ENCODE results near the gene UBE2L3. TPM values are rescaled to one million over a fixed set of nuclear protein-coding genes. Genes with fewer than 3 reads are reported as not detected.

UBE2L3 gene
- total and polyA plus RNA-seq, 2 of the 13 experiments (the other 11 are each of a cell fraction or from before 2014, with no cell fraction given) = 30.2 to 58.1 TPM

DNA sequence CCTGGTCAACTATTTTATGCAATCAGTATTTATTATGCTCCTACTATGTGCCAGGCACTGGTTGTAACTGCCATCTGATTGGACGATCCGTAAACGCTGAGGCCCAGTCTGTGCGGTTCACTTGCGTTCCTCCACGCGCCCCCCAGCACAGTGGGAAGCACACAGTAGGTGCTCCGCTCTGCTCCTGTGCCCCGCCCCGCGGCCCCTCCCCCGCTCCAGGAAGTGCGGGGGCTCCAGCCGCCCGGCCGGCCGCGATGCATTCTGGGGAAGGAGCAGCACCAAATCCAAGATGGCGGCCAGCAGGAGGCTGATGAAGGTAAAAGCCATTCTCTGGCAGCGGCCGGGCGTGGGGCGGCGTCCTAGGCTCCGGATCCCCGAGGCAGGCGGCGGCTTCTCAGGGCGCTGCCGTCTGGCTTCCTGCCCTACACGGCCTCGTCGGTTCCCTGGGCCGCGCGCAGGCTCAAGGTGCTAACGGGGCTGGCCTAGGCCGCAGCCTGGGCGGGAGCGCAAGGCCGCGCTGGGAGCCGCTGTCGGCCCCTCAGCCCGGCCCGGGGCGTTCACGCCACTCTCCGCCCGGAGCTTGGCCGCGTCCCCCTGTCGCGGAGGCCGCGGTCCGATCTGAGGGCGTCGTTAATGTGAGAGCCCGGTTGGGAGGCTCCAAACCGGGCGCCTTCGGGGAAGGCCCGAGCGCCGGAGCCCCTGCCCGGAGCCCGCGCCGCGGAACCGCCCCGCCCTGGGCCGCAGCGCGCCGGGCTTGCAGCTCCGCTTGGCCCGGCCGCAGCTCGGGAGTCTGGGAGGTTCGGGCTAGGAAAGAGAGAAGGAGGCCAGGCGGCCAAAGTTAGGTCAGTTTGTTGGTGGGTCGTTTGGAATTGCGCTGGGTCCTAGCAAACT lies at the start of gene UBE2L3 (continued):
- TF ChIP-seq PHF20 (CRISPR knock-in tag; IDR thresholded peaks at IDR 0.05) (peak; percentile 51; the same call in 1 of the 2 replicates), PAX8 (CRISPR knock-in tag; IDR thresholded peaks at IDR 0.05; ENCODE audit: borderline replicate concordance) (0 out of 2 replicates have a peak, but pooled peaks have one; percentile 84), ZNF709 (CRISPR knock-in tag; IDR thresholded peaks at IDR 0.05) (peak; percentile 93), ZNF160 (CRISPR knock-in tag; IDR thresholded peaks at IDR 0.05) (0 out of 2 replicates have a peak, but pooled peaks have one; percentile 46), SRY (CRISPR knock-in tag; IDR thresholded peaks at IDR 0.05) (peak; percentile 97), MIXL1 (CRISPR knock-in tag; IDR thresholded peaks at IDR 0.05) (peak; percentile 53; the same call in 1 of the 2 replicates), ZNF7 (CRISPR knock-in tag; IDR thresholded peaks at IDR 0.05) (0 out of 2 replicates have a peak, but pooled peaks have one; percentile 15), MTA3 (CRISPR knock-in tag; IDR thresholded peaks at IDR 0.05) (no peak), MEIS1 (CRISPR knock-in tag; IDR thresholded peaks at IDR 0.05; ENCODE audit: borderline replicate concordance) (peak; percentile 73; the same call in 1 of the 2 replicates), ZFAT (CRISPR knock-in tag; conservative IDR thresholded peaks at IDR 0.05) (peak; percentile 85; the same call in 1 of the 2 replicates), MAZ (IDR thresholded peaks at IDR 0.05; ENCODE audit: borderline replicate concordance, low read depth, low read length) (peak; percentile 91), MAZ (CRISPR knock-in tag; IDR thresholded peaks at IDR 0.05; ENCODE audit: low read depth) (peak; percentile 72), SATB2 (CRISPR knock-in tag; IDR thresholded peaks at IDR 0.05) (peak; percentile 91), MZF1 (CRISPR knock-in tag; IDR thresholded peaks at IDR 0.05; ENCODE audit: borderline replicate concordance) (no peak), HNRNPLL (IDR thresholded peaks at IDR 0.05; ENCODE audit: low read depth, low read length, poor library complexity, severe bottlenecking) (peak; percentile 54), ZNF605 (CRISPR knock-in tag; IDR thresholded peaks at IDR 0.05) (peak; percentile 93), ZNF263 (CRISPR knock-in tag; IDR thresholded peaks at IDR 0.05) (peak; percentile 48; the same call in 1 of the 2 replicates), SMAD9 (CRISPR knock-in tag; IDR thresholded peaks at IDR 0.05) (no peak), ELF4 (CRISPR knock-in tag; IDR thresholded peaks at IDR 0.05; ENCODE audit: borderline replicate concordance) (0 out of 2 replicates have a peak, but pooled peaks have one; percentile 13)
- TF ChIP-seq, protein P1, sequence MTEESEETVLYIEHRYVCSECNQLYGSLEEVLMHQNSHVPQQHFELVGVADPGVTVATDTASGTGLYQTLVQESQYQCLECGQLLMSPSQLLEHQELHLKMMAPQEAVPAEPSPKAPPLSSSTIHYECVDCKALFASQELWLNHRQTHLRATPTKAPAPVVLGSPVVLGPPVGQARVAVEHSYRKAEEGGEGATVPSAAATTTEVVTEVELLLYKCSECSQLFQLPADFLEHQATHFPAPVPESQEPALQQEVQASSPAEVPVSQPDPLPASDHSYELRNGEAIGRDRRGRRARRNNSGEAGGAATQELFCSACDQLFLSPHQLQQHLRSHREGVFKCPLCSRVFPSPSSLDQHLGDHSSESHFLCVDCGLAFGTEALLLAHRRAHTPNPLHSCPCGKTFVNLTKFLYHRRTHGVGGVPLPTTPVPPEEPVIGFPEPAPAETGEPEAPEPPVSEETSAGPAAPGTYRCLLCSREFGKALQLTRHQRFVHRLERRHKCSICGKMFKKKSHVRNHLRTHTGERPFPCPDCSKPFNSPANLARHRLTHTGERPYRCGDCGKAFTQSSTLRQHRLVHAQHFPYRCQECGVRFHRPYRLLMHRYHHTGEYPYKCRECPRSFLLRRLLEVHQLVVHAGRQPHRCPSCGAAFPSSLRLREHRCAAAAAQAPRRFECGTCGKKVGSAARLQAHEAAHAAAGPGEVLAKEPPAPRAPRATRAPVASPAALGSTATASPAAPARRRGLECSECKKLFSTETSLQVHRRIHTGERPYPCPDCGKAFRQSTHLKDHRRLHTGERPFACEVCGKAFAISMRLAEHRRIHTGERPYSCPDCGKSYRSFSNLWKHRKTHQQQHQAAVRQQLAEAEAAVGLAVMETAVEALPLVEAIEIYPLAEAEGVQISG (CRISPR knock-in tag; IDR thresholded peaks at IDR 0.05) = peak; percentile 81
- TF ChIP-seq, protein P2, sequence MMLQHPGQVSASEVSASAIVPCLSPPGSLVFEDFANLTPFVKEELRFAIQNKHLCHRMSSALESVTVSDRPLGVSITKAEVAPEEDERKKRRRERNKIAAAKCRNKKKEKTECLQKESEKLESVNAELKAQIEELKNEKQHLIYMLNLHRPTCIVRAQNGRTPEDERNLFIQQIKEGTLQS (CRISPR knock-in tag; IDR thresholded peaks at IDR 0.05) = no peak
- TF ChIP-seq, protein P3, sequence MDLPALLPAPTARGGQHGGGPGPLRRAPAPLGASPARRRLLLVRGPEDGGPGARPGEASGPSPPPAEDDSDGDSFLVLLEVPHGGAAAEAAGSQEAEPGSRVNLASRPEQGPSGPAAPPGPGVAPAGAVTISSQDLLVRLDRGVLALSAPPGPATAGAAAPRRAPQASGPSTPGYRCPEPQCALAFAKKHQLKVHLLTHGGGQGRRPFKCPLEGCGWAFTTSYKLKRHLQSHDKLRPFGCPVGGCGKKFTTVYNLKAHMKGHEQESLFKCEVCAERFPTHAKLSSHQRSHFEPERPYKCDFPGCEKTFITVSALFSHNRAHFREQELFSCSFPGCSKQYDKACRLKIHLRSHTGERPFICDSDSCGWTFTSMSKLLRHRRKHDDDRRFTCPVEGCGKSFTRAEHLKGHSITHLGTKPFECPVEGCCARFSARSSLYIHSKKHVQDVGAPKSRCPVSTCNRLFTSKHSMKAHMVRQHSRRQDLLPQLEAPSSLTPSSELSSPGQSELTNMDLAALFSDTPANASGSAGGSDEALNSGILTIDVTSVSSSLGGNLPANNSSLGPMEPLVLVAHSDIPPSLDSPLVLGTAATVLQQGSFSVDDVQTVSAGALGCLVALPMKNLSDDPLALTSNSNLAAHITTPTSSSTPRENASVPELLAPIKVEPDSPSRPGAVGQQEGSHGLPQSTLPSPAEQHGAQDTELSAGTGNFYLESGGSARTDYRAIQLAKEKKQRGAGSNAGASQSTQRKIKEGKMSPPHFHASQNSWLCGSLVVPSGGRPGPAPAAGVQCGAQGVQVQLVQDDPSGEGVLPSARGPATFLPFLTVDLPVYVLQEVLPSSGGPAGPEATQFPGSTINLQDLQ (CRISPR knock-in tag; IDR thresholded peaks at IDR 0.05) = peak; percentile 49
